ENCODE measurements around the gene ARHGAP10.

GRCh38 chr4:147957446-147957845 is 225.6 kb downstream of the ARHGAP10 start:
- no peak for TF ChIP-seq EZH2 (IDR thresholded peaks at IDR 0.05)
- no peak for TF ChIP-seq POLR2AphosphoS5 (IDR thresholded peaks at IDR 0.05; ENCODE audit: borderline replicate concordance, low read depth, low read length)
- TF ChIP-seq FOXP2 (optimal IDR thresholded peaks at IDR 0.05; ENCODE audit: control extremely low read depth, extremely low read length, insufficient read depth), result no peak
